Mesenchymal stem cell (in vitro differentiated cells and primary cell): ENCODE results near the gene ANKRD55.
"Not testable (repeated sequence)": the region's sequence is repeated elsewhere in the genome, so short reads cannot be mapped to it uniquely, and the experiment has no call there.

ENCODE experiments used
- DNase-seq: peaks from one replicate; pipeline ENCODE4 v3.0.0-alpha.2; 2013
- H2AFZ ChIP-seq: one replicate; pipeline ENCODE4 v1.6.1; 2013; ENCODE audit warnings: low read depth, mild to moderate bottlenecking, control low read depth, inconsistent platforms, low read length, moderate library complexity
- H2AK5ac ChIP-seq: 2 replicates; pipeline ENCODE4 v1.6.1; 2013; ENCODE audit warnings: low read length, moderate library complexity, mild to moderate bottlenecking, inconsistent platforms; ENCODE audit not compliant: severe bottlenecking
- H2BK120ac ChIP-seq: one replicate; pipeline ENCODE4 v1.6.1; 2013; ENCODE audit warnings: low read depth, mild to moderate bottlenecking, inconsistent platforms, low read length, moderate library complexity
- H2BK12ac ChIP-seq, 2 experiments: one replicate each; pipeline ENCODE4 v1.6.1; 2013; ENCODE audit warnings: inconsistent platforms in 2 of 2, low read length in 2 of 2, mild to moderate bottlenecking in 2 of 2, moderate library complexity in 2 of 2, control low read depth in 1 of 2
- H2BK15ac ChIP-seq: one replicate; pipeline ENCODE4 v1.6.1; 2013; ENCODE audit warnings: mild to moderate bottlenecking, low read depth, inconsistent platforms; ENCODE audit not compliant: poor library complexity, severe bottlenecking
- H2BK5ac ChIP-seq: 2 replicates; pipeline ENCODE4 v1.6.1; 2013; ENCODE audit warnings: low read depth, mild to moderate bottlenecking, low read length, control low read depth, inconsistent platforms; ENCODE audit not compliant: poor library complexity, severe bottlenecking
- H3K14ac ChIP-seq, 2 experiments: one replicate each; pipeline ENCODE4 v1.6.1; 2013; ENCODE audit warnings: inconsistent platforms in 2 of 2, low read length in 2 of 2, control low read depth in 1 of 2, mild to moderate bottlenecking in 1 of 2, moderate library complexity in 1 of 2
- H3K18ac ChIP-seq, 2 experiments: one replicate each; pipeline ENCODE4 v1.6.1; 2013; ENCODE audit warnings: inconsistent platforms in 2 of 2, low read length in 2 of 2, control low read depth in 1 of 2, low read depth in 1 of 2, mild to moderate bottlenecking in 1 of 2
- H3K23ac ChIP-seq, 2 experiments: one replicate each; pipeline ENCODE4 v1.6.1; 2013; ENCODE audit warnings: inconsistent platforms in 2 of 2, low read length in 2 of 2, mild to moderate bottlenecking in 2 of 2, moderate library complexity in 2 of 2, control low read depth in 1 of 2
- H3K27ac ChIP-seq: 2 replicates; pipeline ENCODE4 v1.5.1; 2013; ENCODE audit warnings: mild to moderate bottlenecking, moderate library complexity, low read length, control low read depth, inconsistent platforms; ENCODE audit not compliant: poor library complexity, severe bottlenecking
- H3K27me3 ChIP-seq, 2 experiments: 2 replicates each; pipeline versions ENCODE4 v1.6.1 to v1.7.0; 2013; ENCODE audit warnings: low read length in 2 of 2, mild to moderate bottlenecking in 2 of 2, moderate library complexity in 2 of 2, control low read depth in 1 of 2, inconsistent platforms in 1 of 2; ENCODE audit not compliant: control insufficient read depth in 1 of 2, insufficient read depth in 1 of 2
- H3K36me3 ChIP-seq, 2 experiments: 2 replicates each; pipeline versions ENCODE4 v1.6.1 to v1.7.0; 2013; ENCODE audit warnings: low read length in 2 of 2, control low read depth in 1 of 2, inconsistent platforms in 1 of 2, low read depth in 1 of 2, mild to moderate bottlenecking in 1 of 2; ENCODE audit not compliant: insufficient read depth in 2 of 2, control insufficient read depth in 1 of 2
- H3K4ac ChIP-seq, 2 experiments: one replicate each; pipeline ENCODE4 v1.6.1; 2013; ENCODE audit warnings: inconsistent platforms in 2 of 2, low read length in 2 of 2, mild to moderate bottlenecking in 2 of 2, moderate library complexity in 2 of 2, control low read depth in 1 of 2, low read depth in 1 of 2
- H3K4me1 ChIP-seq: 2 replicates; pipeline ENCODE4 v1.6.1; 2013; ENCODE audit warnings: low read depth, low read length, control low read depth; ENCODE audit not compliant: control insufficient read depth, insufficient read depth
- H3K4me2 ChIP-seq: 2 replicates; pipeline ENCODE4 v1.6.1; 2013; ENCODE audit warnings: low read length, mild to moderate bottlenecking, inconsistent platforms; ENCODE audit not compliant: poor library complexity, severe bottlenecking
- H3K4me3 ChIP-seq, 2 experiments: 2 replicates each; pipeline versions ENCODE4 v1.5.1 to v1.7.0; 2013; ENCODE audit warnings: low read length in 2 of 2, mild to moderate bottlenecking in 2 of 2, control low read depth in 1 of 2, low read depth in 1 of 2; ENCODE audit not compliant: insufficient read depth in 1 of 2
- H3K79me1 ChIP-seq: replicated peaks from 2 replicates; pipeline ENCODE4 v1.6.1; 2013; ENCODE audit warnings: mild to moderate bottlenecking, control low read depth, low read length, inconsistent platforms; ENCODE audit not compliant: poor library complexity, severe bottlenecking
- H3K9ac ChIP-seq: 2 replicates; pipeline ENCODE4 v1.7.0; 2013; ENCODE audit warnings: mild to moderate bottlenecking, low read length, moderate library complexity
- H3K9me3 ChIP-seq: 2 replicates; pipeline ENCODE4 v1.7.0; 2013; ENCODE audit warnings: mild to moderate bottlenecking, low read length; ENCODE audit not compliant: control insufficient read depth
- H4K8ac ChIP-seq: one replicate; pipeline ENCODE4 v1.6.1; 2013; ENCODE audit warnings: inconsistent platforms, mild to moderate bottlenecking, low read length, moderate library complexity
- H4K91ac ChIP-seq: one replicate; pipeline ENCODE4 v1.6.1; 2013; ENCODE audit warnings: mild to moderate bottlenecking, low read length, inconsistent platforms
- WGBS: methylation state at CpG from one replicate; pipeline ENCODE4 v1.1.7; 2013; ENCODE audit warnings: mixed read lengths; 5-methylcytosine and 5-hydroxymethylcytosine counted together

Gene ANKRD55

GRCh38 chr5:56106837-56107236 is 126.3 kb downstream of the ANKRD55 start:
- no peak overlapping the region for H2AFZ ChIP-seq
- no peak overlapping the region for H3K27ac ChIP-seq
- H3K36me3 ChIP-seq = no peaks in the 10 kb centered on the region
- H2BK12ac ChIP-seq = peak overlapping the region in 1 of 2 experiments; percentile 82
- H3K4ac ChIP-seq = no peak overlapping the region
- H4K91ac ChIP-seq = no peak overlapping the region
- H3K9ac ChIP-seq = no peak overlapping the region
- H3K4me3 ChIP-seq = no peak overlapping the region
- no peak for DNase-seq
- H2BK15ac ChIP-seq = no peak overlapping the region
- H2AK5ac ChIP-seq = no peak overlapping the region
- H3K23ac ChIP-seq = no peak overlapping the region
- H2BK5ac ChIP-seq = no peak overlapping the region
- no peak overlapping the region for H4K8ac ChIP-seq
- no peak overlapping the region for H3K4me2 ChIP-seq
- H3K79me1 ChIP-seq = no peaks in the 10 kb centered on the region
- H3K9me3 ChIP-seq = no peaks in the 10 kb centered on the region
- no peak overlapping the region for H3K18ac ChIP-seq
- no peak overlapping the region for H2BK120ac ChIP-seq
- H3K27me3 ChIP-seq = no peaks in the 10 kb centered on the region
- no peak overlapping the region for H3K14ac ChIP-seq
- H3K4me1 ChIP-seq = peaks cover 6% of the 10 kb centered on the region

- H4K91ac ChIP-seq = peak overlapping the region; percentile 56
- no peak overlapping the region for H3K9ac ChIP-seq
- H3K27me3 ChIP-seq = no peaks in the 10 kb centered on the region
- no peak overlapping the region for H3K23ac ChIP-seq
- H3K36me3 ChIP-seq = no peaks in the 10 kb centered on the region
- H3K27ac ChIP-seq = no peak overlapping the region
- no peak overlapping the region for H3K14ac ChIP-seq
- H3K9me3 ChIP-seq = peaks cover 4% of the 10 kb centered on the region
- peak; percentile 51 for DNase-seq
- H3K18ac ChIP-seq = peak overlapping the region in 1 of 2 experiments; percentile 44
- no peak overlapping the region for H3K4me2 ChIP-seq
- 67% methylated on average over 5 of the region's 6 CpGs for WGBS
- H2BK15ac ChIP-seq = no peak overlapping the region
- no peaks in the 10 kb centered on the region for H3K79me1 ChIP-seq
- no peak overlapping the region for H2BK120ac ChIP-seq
- no peak overlapping the region for H2BK12ac ChIP-seq
- no peak overlapping the region for H2BK5ac ChIP-seq
- no peak overlapping the region for H2AFZ ChIP-seq
- H3K4me3 ChIP-seq = no peak overlapping the region
- H2AK5ac ChIP-seq = no peak overlapping the region
- H4K8ac ChIP-seq = peak overlapping the region; percentile 22
- H3K4me1 ChIP-seq = peaks cover 2% of the 10 kb centered on the region
- no peak overlapping the region for H3K4ac ChIP-seq
Observed at GRCh38 chr5:56105511-56106291, 127.4 kb downstream of the ANKRD55 start.

GRCh38 chr5:56102889-56103288 is 130.2 kb downstream of the ANKRD55 start:
- Histone ChIP-seq H2BK15ac (no peak overlapping the region), H3K4me3 (no peak overlapping the region), H2AK5ac (no peak overlapping the region), H4K8ac (no peak overlapping the region), H4K91ac (no peak overlapping the region), H3K27ac (no peak overlapping the region), H3K18ac (peak overlapping the region in 1 of 2 experiments; percentile 11), H3K14ac (no peak overlapping the region), H3K4me2 (no peak overlapping the region), H3K36me3 (no peaks in the 10 kb centered on the region), H2BK12ac (no peak overlapping the region), H3K27me3 (no peaks in the 10 kb centered on the region), H3K9ac (no peak overlapping the region), H3K4ac (no peak overlapping the region), H2BK120ac (peak overlapping the region; percentile 24), H3K4me1 (no peaks in the 10 kb centered on the region), H2AFZ (no peak overlapping the region), H3K23ac (no peak overlapping the region), H2BK5ac (no peak overlapping the region), H3K79me1 (no peaks in the 10 kb centered on the region), H3K9me3 (peaks cover 4% of the 10 kb centered on the region)
- 96% methylated on average over 1 of the region's 1 CpG for WGBS
- DNase-seq = no peak

- H3K9ac ChIP-seq, H2BK12ac ChIP-seq, H2AK5ac ChIP-seq, H3K27ac ChIP-seq, H3K36me3 ChIP-seq, H3K4me3 ChIP-seq, H2BK120ac ChIP-seq, H3K18ac ChIP-seq, H2AFZ ChIP-seq, H4K8ac ChIP-seq, H3K9me3 ChIP-seq, H3K4me2 ChIP-seq, H3K4ac ChIP-seq, H3K27me3 ChIP-seq, DNase-seq, H3K23ac ChIP-seq, H2BK15ac ChIP-seq, H2BK5ac ChIP-seq, H3K79me1 ChIP-seq, H4K91ac ChIP-seq, H3K4me1 ChIP-seq, H3K14ac ChIP-seq: not testable (repeated sequence)
- over 99% methylated on average over 8 of the region's 9 CpGs for WGBS
Observed at GRCh38 chr5:56102207-56102606, 130.9 kb downstream of the ANKRD55 start.
